T-cell (primary cell): ENCODE results near the gene FMN1. TPM values are rescaled to one million over a fixed set of nuclear protein-coding genes. Genes with fewer than 3 reads are reported as not detected.

Experiments
- ATAC-seq, 4 experiments: fragments of 200-7000 bp in 3 of 4; fragments of 150-1000 bp in 1 of 4; cut with Tn5 transposase; replicated peaks in 1 of 4; 1 replicate in 3 of 4; 2 replicates in 1 of 4; pipeline ENCODE4 v1.10.0; 2021; ENCODE audit warnings: moderate library complexity in 3 of 4, mild to moderate bottlenecking in 2 of 4, moderate number of reproducible peaks in 1 of 4
- CTCF ChIA-PET, 2 donors: fragments of 300-600 bp; sonication (Branson Sonifier 250); formaldehyde crosslinking; loops; one replicate each; lab custom pipeline; 2022; ENCODE audit warnings: antibody characterized with exemption in 2 of 2; lab: Charles Lee
- POLR2A ChIA-PET, 2 donors: fragments of 300-600 bp; sonication (Branson Sonifier 250); formaldehyde crosslinking; loops; one replicate each; lab custom pipeline; 2022; ENCODE audit warnings: antibody characterized with exemption in 2 of 2; lab: Charles Lee
- DNase-seq, 35 experiments: peaks; one replicate each; pipeline versions ENCODE4 v3.0.0 to v3.0.0-alpha.2; 2013 to 2023
- H3K27ac ChIP-seq: one replicate; pipeline ENCODE4 v1.5.1; 2013; ENCODE audit warnings: low read length
- H3K27me3 ChIP-seq, 2 experiments: replicated peaks in 1 of 2; 1 replicate in 1 of 2; 2 replicates in 1 of 2; pipeline versions ENCODE4 v1.6.1 to v1.7.0; 2013; ENCODE audit warnings: low read length in 1 of 2, mixed read lengths in 1 of 2; ENCODE audit not compliant: control insufficient read depth in 2 of 2, insufficient read depth in 2 of 2; ENCODE audit errors: extremely low read depth in 1 of 2
- H3K36me3 ChIP-seq, 2 donors: 1 replicate in 1 of 2; 2 replicates in 1 of 2; pipeline versions ENCODE4 v1.6.1 to v1.7.0; 2013; ENCODE audit warnings: low read length in 1 of 2; ENCODE audit not compliant: control insufficient read depth in 2 of 2, insufficient read depth in 1 of 2; ENCODE audit errors: extremely low read depth in 1 of 2
- H3K4me1 ChIP-seq, 2 experiments: 1 replicate in 1 of 2; 2 replicates in 1 of 2; pipeline versions ENCODE4 v1.6.1 to v1.7.0; 2013; ENCODE audit warnings: low read length in 2 of 2, mixed read lengths in 1 of 2; ENCODE audit not compliant: insufficient read depth in 2 of 2, control insufficient read depth in 1 of 2; ENCODE audit errors: extremely low read depth in 1 of 2
- H3K4me3 ChIP-seq, 2 donors: 1 replicate in 1 of 2; 2 replicates in 1 of 2; pipeline versions ENCODE4 v1.5.1 to v1.7.0; 2013; ENCODE audit warnings: mild to moderate bottlenecking in 2 of 2, low read length in 1 of 2, moderate library complexity in 1 of 2; ENCODE audit not compliant: control insufficient read depth in 1 of 2; ENCODE audit errors: extremely low read depth in 1 of 2
- H3K9me3 ChIP-seq: 2 replicates; pipeline ENCODE4 v1.7.0; 2013
- H3K27ac Mint-ChIP-seq, 2 donors: one replicate each; pipeline ENCODE4 v1.8.0; 2020 to 2021; ENCODE audit warnings: mild to moderate bottlenecking in 2 of 2, mixed read lengths in 2 of 2
- H3K27me3 Mint-ChIP-seq, 2 donors: one replicate each; pipeline ENCODE4 v1.8.0; 2021 to 2022; ENCODE audit warnings: mixed read lengths in 2 of 2
- H3K36me3 Mint-ChIP-seq: one replicate; pipeline ENCODE4 v1.8.0; 2021; ENCODE audit warnings: mixed read lengths
- H3K4me1 Mint-ChIP-seq, 3 donors: one replicate each; pipeline ENCODE4 v1.8.0; 2020 to 2022; ENCODE audit warnings: mixed read lengths in 3 of 3, mild to moderate bottlenecking in 1 of 3
- H3K4me3 Mint-ChIP-seq, 3 donors: one replicate each; pipeline ENCODE4 v1.8.0; 2020 to 2022; ENCODE audit warnings: mild to moderate bottlenecking in 3 of 3, mixed read lengths in 3 of 3, moderate library complexity in 3 of 3
- H3K9me3 Mint-ChIP-seq, 3 donors: one replicate each; pipeline ENCODE4 v1.8.0; 2020 to 2022; ENCODE audit warnings: mixed read lengths in 3 of 3
- WGBS: methylation state at CpG from one replicate; pipeline ENCODE4 v1.1.5; 2013; ENCODE audit warnings: missing lambda C conversion rate; ENCODE audit not compliant: insufficient coverage; 5-methylcytosine and 5-hydroxymethylcytosine counted together
- total RNA-seq, 35 experiments: library from RNA in 6 of 35; stranded (reverse) in 6 of 35; fragments of 120-200 nt in 1 of 35; gene quantifications; one replicate each; pipeline versions ENCODE4 v1.2.1 to v1.2.4 and lab custom pipeline; 2013 to 2026

Gene FMN1
- total RNA-seq, 5 donors from 2014 or later (not counting 1 experiment from before 2014, with no cell fraction given), result 0.20 to 22.4 (median 14.9) TPM

DNA sequence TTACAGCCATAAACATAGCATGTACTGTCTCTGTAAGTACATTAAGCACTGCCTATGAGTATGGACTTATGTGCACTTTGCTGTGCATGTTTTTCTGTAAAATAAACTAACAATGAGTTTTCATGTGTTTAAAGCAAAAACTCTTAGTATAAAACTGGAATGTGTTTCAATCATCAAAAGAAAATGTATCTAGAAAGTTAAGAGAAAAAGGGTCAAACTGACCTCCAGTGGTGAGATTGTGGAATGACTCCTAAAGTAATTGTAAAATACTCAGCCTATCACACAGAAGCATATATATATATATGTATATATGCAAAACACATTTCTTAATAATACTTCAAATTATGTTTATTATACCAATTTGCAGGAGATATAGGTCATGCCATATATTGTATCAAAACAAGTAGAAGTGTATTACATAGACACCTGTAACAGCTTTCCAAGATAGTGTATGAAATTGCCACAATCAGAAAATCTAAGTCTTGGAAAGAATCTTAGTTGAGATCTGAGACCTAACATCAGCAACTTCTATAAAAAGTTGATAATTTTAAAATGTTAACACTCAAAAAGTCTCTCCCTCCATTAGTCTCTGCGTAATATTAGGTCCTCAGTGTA lies 199.6 kb downstream of the FMN1 start:
- no peak overlapping the region for H3K27ac Mint-ChIP-seq
- no peak overlapping the region for H3K4me3 Mint-ChIP-seq
- H3K4me1 Mint-ChIP-seq, result peaks cover 0 to 2% (median 0%) of the 10 kb centered on the region in 3 donors
- no CpG with 5 or more reads among the region's 1 CpG for WGBS
- Histone ChIP-seq H3K27me3 (no peaks in the 10 kb centered on the region), H3K4me3 (no peak overlapping the region), H3K27ac (no peak overlapping the region), H3K36me3 (no peaks in the 10 kb centered on the region), H3K9me3 (no peaks in the 10 kb centered on the region), H3K4me1 (no peaks in the 10 kb centered on the region)
- H3K27me3 Mint-ChIP-seq, result peaks cover 4 to 12% of the 10 kb centered on the region in 2 donors
- ChIA-PET CTCF (no interaction called here), POLR2A (no interaction called here)
- H3K9me3 Mint-ChIP-seq, result no peaks in the 10 kb centered on the region
- H3K36me3 Mint-ChIP-seq, result no peaks in the 10 kb centered on the region
- peak in 1 of 35 experiments; percentile 2 for DNase-seq
- ATAC-seq, result no peak

DNA sequence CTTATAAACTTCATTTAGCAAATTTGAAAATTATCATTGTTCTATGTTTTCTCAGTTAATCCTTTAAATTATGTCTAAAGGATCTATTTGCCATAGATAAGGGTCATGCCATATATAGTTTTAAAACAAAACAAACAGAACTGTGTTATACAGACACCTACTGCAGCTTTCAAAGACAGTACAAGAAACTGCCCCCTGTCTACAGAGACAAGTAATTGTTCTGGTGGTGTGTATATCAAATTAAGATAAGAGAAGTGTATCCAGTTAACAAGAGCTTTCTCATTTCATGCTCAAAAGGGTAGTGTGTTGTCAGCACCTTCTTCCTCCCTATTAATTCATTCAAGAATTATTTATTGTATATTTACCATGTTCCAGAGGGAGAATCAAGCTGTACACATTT lies 201.2 kb downstream of the FMN1 start:
- DNase-seq (no peak), ATAC-seq (no peak)
- peaks cover 0 to 2% (median 0%) of the 10 kb centered on the region in 3 donors for H3K4me1 Mint-ChIP-seq
- no peaks in the 10 kb centered on the region for H3K9me3 Mint-ChIP-seq
- no peak overlapping the region for H3K27ac Mint-ChIP-seq
- H3K36me3 ChIP-seq, result no peaks in the 10 kb centered on the region
- no peaks in the 10 kb centered on the region for H3K4me1 ChIP-seq
- ChIA-PET CTCF (no interaction called here), POLR2A (no interaction called here)
- H3K27me3 ChIP-seq, result no peaks in the 10 kb centered on the region
- no peak overlapping the region for H3K4me3 Mint-ChIP-seq
- H3K4me3 ChIP-seq, result no peak overlapping the region
- H3K36me3 Mint-ChIP-seq, result no peaks in the 10 kb centered on the region
- H3K27ac ChIP-seq, result no peak overlapping the region
- H3K9me3 ChIP-seq, result no peaks in the 10 kb centered on the region
- peaks cover 4 to 11% of the 10 kb centered on the region in 2 donors for H3K27me3 Mint-ChIP-seq

DNA sequence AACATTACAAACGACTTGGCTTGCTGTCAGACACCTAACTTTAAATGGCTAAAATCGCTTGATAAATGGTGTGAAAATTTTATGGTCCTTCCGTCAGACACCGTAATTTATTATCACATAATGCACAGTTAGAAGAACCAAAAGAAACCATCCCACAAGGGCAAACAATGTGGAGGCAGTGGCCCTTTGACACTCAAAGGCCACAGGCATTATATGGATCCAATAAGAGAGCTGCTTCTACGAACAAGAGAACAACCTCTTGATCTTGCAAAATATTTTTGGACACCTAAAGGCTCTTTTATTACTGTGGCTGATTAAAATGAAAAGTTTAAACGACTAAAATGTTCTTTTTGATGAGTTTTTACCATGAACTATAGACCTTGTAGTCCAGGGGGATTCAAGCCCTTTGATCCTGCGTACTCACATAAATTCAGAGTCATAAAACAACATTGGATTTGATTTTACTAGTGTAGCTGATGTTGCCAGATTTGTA lies 202.8 kb downstream of the FMN1 start:
- H3K27me3 Mint-ChIP-seq, result no peaks in the 10 kb centered on the region
- Histone ChIP-seq H3K4me1 (no peaks in the 10 kb centered on the region), H3K27me3 (no peaks in the 10 kb centered on the region), H3K27ac (no peak overlapping the region), H3K4me3 (no peak overlapping the region), H3K9me3 (no peaks in the 10 kb centered on the region), H3K36me3 (no peaks in the 10 kb centered on the region)
- CTCF ChIA-PET, result no interaction called here
- peaks cover 0 to 2% (median 0%) of the 10 kb centered on the region in 3 donors for H3K4me1 Mint-ChIP-seq
- DNase-seq (no peak), ATAC-seq (no peak)
- WGBS, result no CpG with 5 or more reads among the region's 7 CpGs
- POLR2A ChIA-PET, result interaction anchor here in 1 of 2 donors (0.6 kb wide), 1 partner anchor 163 kb away, joined by 3 read pairs; no protein-coding TSS in a partner anchor
- no peaks in the 10 kb centered on the region for H3K9me3 Mint-ChIP-seq
- H3K36me3 Mint-ChIP-seq, result no peaks in the 10 kb centered on the region
- H3K4me3 Mint-ChIP-seq, result no peak overlapping the region
- H3K27ac Mint-ChIP-seq, result no peak overlapping the region

DNA sequence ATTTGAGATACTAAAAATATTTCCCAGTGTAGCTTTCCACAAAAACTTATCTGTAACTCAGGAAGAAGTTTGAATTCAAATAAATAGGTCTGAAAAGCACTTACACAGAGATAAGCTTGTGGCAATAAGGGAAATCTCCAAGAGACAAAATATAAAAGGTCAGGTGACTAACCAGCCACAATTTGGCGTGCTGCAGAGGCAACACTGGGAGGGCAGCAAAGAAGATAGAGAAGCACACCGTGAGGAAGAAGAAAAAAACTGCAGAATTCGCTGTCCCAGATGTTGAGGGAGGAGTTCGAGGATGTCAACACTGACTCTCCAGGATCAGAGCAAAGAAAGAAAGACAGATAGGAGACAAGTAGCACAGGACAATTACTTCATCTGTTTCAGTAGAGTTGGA lies 204.4 kb downstream of the FMN1 start:
- ChIA-PET CTCF (no interaction called here), POLR2A (no interaction called here)
- Mint-ChIP-seq H3K27me3 (peaks cover 0 to 2% of the 10 kb centered on the region in 2 donors), H3K4me3 (no peak overlapping the region), H3K9me3 (no peaks in the 10 kb centered on the region), H3K27ac (no peak overlapping the region), H3K36me3 (no peaks in the 10 kb centered on the region), H3K4me1 (peaks cover 0 to 2% (median 0%) of the 10 kb centered on the region in 3 donors)
- H3K4me1 ChIP-seq, result no peaks in the 10 kb centered on the region
- WGBS, result 77% methylated on average over 4 of the region's 4 CpGs
- no peak for DNase-seq
- no peak for ATAC-seq
- H3K4me3 ChIP-seq, result no peak overlapping the region
- H3K36me3 ChIP-seq, result no peaks in the 10 kb centered on the region
- no peak overlapping the region for H3K27ac ChIP-seq
- no peaks in the 10 kb centered on the region for H3K9me3 ChIP-seq
- H3K27me3 ChIP-seq, result no peaks in the 10 kb centered on the region

DNA sequence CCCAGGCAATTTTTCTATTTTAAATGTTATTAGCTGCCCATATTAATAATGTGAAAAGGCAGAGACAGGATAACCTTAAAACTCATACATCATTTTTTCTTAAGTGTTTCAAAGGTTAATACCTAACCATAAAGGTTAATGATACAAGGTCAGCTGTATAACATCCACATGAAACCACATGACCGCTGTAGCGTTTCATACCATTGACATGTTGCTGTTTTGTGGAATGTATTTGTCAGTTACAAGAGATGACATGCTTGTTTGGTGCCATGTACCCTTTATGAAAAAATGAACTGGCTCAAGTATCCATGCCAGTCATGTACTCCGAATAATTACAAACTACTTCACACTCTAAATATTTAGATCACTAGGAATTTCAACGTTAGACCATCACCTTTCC lies 207.4 kb downstream of the FMN1 start:
- Histone ChIP-seq H3K27me3 (no peaks in the 10 kb centered on the region), H3K27ac (no peak overlapping the region), H3K9me3 (no peaks in the 10 kb centered on the region), H3K4me3 (no peak overlapping the region), H3K4me1 (no peaks in the 10 kb centered on the region), H3K36me3 (no peaks in the 10 kb centered on the region)
- no peaks in the 10 kb centered on the region for H3K9me3 Mint-ChIP-seq
- ChIA-PET POLR2A (no interaction called here), CTCF (no interaction called here)
- no peak overlapping the region for H3K4me3 Mint-ChIP-seq
- no peaks in the 10 kb centered on the region for H3K36me3 Mint-ChIP-seq
- peaks cover 0 to 10% (median 0%) of the 10 kb centered on the region in 3 donors for H3K4me1 Mint-ChIP-seq
- no peak for DNase-seq
- WGBS, result no CpG with 5 or more reads among the region's 4 CpGs
- H3K27ac Mint-ChIP-seq, result no peak overlapping the region
- ATAC-seq, result no peak
- peaks cover 0 to 4% of the 10 kb centered on the region in 2 donors for H3K27me3 Mint-ChIP-seq

DNA sequence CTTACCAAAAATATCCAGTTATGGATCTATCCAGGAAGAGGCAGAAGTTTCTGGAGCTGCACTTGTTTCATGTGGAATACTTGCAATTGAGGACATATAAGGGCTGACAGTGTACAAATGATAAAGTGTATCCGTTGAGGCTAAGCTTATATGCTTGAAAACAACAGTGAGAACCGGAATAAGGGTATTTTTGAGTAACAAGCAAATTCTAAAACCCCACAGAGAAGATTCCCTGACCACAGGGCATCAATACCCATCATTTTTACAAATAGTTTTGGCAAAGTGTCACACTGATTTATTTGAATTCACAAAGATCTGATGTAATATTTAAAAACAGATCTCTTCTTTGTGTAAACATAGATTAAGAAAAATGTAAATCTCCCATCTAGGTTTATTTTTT lies 208.4 kb downstream of the FMN1 start:
- Histone ChIP-seq H3K9me3 (no peaks in the 10 kb centered on the region), H3K36me3 (no peaks in the 10 kb centered on the region), H3K27me3 (no peaks in the 10 kb centered on the region), H3K4me1 (no peaks in the 10 kb centered on the region), H3K27ac (no peak overlapping the region), H3K4me3 (no peak overlapping the region)
- peaks cover 0 to 4% of the 10 kb centered on the region in 2 donors for H3K27me3 Mint-ChIP-seq
- ChIA-PET CTCF (no interaction called here), POLR2A (no interaction called here)
- H3K36me3 Mint-ChIP-seq, result no peaks in the 10 kb centered on the region
- no peak overlapping the region for H3K4me3 Mint-ChIP-seq
- H3K9me3 Mint-ChIP-seq, result no peaks in the 10 kb centered on the region
- peaks cover 0 to 14% (median 0%) of the 10 kb centered on the region in 3 donors for H3K4me1 Mint-ChIP-seq
- no peak overlapping the region for H3K27ac Mint-ChIP-seq
- DNase-seq (no peak), ATAC-seq (no peak)
- no CpG with 5 or more reads among the region's 2 CpGs for WGBS
